Prostate gland (tissue), 2 donors: ENCODE measurements around the gene UBE3D.

Experiments
- CTCF ChIP-seq, 4 experiments: fragments of 200-600 bp in 2 of 4; fragments of 450-650 bp in 2 of 4; sonication (generic) in 2 of 4; IDR thresholded peaks; 1 replicate in 3 of 4; 2 replicates in 1 of 4; pipeline ENCODE4 v1.5.1; 2016 to 2019; ENCODE audit warnings: antibody characterized with exemption in 4 of 4, mild to moderate bottlenecking in 2 of 4, moderate library complexity in 2 of 4
- POLR2A ChIP-seq: fragments of 450-650 bp; IDR thresholded peaks from one replicate; pipeline ENCODE4 v1.6.1; 2016; ENCODE audit warnings: antibody characterized with exemption, mild to moderate bottlenecking
- POLR2AphosphoS5 ChIP-seq: sonication (generic); formaldehyde crosslinking; IDR thresholded peaks from one replicate; pipeline ENCODE4 v1.6.1; 2017; ENCODE audit warnings: antibody characterized with exemption

DNA sequence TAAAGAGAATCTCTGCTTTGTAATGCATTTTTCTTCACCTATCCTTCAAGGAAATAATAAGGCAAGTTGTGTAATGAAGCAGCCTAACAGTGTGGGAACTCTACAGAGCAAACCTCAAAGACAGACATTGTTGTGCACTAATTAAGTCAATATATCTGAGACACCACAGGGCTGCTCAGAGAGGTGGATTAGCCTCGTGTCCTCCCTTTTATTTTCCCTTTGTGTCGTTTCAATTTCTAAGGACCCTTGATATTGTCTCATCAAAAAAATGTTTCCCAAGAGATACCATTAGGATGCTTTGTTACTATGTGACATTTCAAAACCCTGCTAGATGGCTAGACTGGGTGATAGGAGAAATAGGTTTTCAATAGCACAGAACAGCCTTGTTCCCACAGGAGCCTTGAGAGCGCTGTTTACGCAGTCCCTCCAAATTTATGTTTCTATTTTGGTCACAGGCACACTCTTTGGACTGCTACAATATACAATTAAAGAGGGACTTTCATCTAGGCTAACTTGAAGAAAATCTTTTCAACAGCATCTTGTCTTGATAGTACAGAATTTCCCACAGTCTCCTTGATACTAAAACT lies 23.1 kb downstream of the UBE3D start:
- TF ChIP-seq CTCF (IDR thresholded peaks at IDR 0.05) (no peak), POLR2AphosphoS5 (no peak), POLR2A (no peak)
